Stimulated activated effector memory CD8-positive, alpha-beta T cell treated with anti-CD3 and anti-CD28 coated beads, Interleukin-12 subunit alpha, Interleukin-12 subunit beta, amount 100 ng/mL, for 72 hours (primary cell): ENCODE results near the gene IFI27L1.

ENCODE experiments used
- ATAC-seq: fragments of 150-1000 bp; cut with Tn5 transposase; 2 replicates; pipeline ENCODE4 v1.10.0; 2021
- DNase-seq, 2 donors: peaks; one replicate each; pipeline ENCODE4 v3.0.0; 2021 to 2022; ENCODE audit warnings: low spot score in 2 of 2
- H3K27ac Mint-ChIP-seq: one replicate; pipeline ENCODE4 v1.8.0; 2022; ENCODE audit warnings: mild to moderate bottlenecking, mixed read lengths
- H3K36me3 Mint-ChIP-seq: one replicate; pipeline ENCODE4 v1.8.0; 2022; ENCODE audit warnings: mild to moderate bottlenecking, mixed read lengths
- H3K4me1 Mint-ChIP-seq: one replicate; pipeline ENCODE4 v1.8.0; 2022; ENCODE audit warnings: mixed read lengths
- H3K4me3 Mint-ChIP-seq: one replicate; pipeline ENCODE4 v1.8.0; 2022; ENCODE audit warnings: mild to moderate bottlenecking, mixed read lengths
- H3K9me3 Mint-ChIP-seq: one replicate; pipeline ENCODE4 v1.8.0; 2022; ENCODE audit warnings: mixed read lengths

IFI27L1 gene

GRCh38 chr14:94125659-94126418 is 44.7 kb downstream of the IFI27L1 start:
- Mint-ChIP-seq H3K36me3 (no peaks in the 10 kb centered on the region), H3K4me1 (peaks cover 20% of the 10 kb centered on the region), H3K9me3 (no peaks in the 10 kb centered on the region), H3K4me3 (no peak overlapping the region), H3K27ac (peak overlapping the region; percentile 15)
- DNase-seq (no peak), ATAC-seq (no peak)

- ATAC-seq (no peak), DNase-seq (no peak)
- Mint-ChIP-seq H3K4me3 (no peak overlapping the region), H3K4me1 (peaks cover 20% of the 10 kb centered on the region), H3K27ac (peak overlapping the region; percentile 15), H3K9me3 (no peaks in the 10 kb centered on the region), H3K36me3 (no peaks in the 10 kb centered on the region)
These were observed 45.2 kb downstream of the IFI27L1 start for GRCh38 chr14:94126419-94126677.

- Mint-ChIP-seq H3K27ac (peak overlapping the region; percentile 15), H3K4me3 (no peak overlapping the region)
These were observed 45.7 kb downstream of the IFI27L1 start for GRCh38 chr14:94126800-94127199.

DNA sequence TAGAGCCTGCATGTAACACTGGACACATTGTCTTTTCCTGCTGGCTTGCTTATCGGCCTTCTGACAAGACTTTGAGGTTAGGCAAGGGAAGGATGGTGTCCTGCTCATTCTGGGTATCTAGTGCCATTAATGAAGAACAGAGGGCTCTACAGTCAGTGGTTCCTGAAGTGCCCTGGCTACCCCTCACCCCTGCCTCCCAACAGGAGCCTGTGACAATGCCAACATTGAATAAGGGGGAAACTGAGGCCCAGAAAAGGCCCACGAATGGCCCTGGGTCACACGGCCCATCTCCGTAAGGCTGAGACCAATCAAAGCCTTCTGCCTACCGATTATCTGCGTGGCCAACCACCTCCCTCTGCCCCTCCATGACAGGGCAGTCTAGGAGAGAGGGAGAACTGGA is 46.2 kb downstream of the IFI27L1 start:
- DNase-seq (no peak), ATAC-seq (no peak)
- H3K4me3 Mint-ChIP-seq = no peak overlapping the region
- peak overlapping the region; percentile 58 for H3K27ac Mint-ChIP-seq
- H3K4me1 Mint-ChIP-seq = peaks cover 20% of the 10 kb centered on the region
- H3K36me3 Mint-ChIP-seq = no peaks in the 10 kb centered on the region
- H3K9me3 Mint-ChIP-seq = no peaks in the 10 kb centered on the region

More at GRCh38 chr14:94126800-94127199, 45.7 kb downstream of the IFI27L1 start:
- H3K4me1 Mint-ChIP-seq = peaks cover 20% of the 10 kb centered on the region
- ATAC-seq (no peak), DNase-seq (no peak)
- no peaks in the 10 kb centered on the region for H3K9me3 Mint-ChIP-seq
- no peaks in the 10 kb centered on the region for H3K36me3 Mint-ChIP-seq

GRCh38 chr14:94128216-94128839 is 47.2 kb downstream of the IFI27L1 start:
- no peak for ATAC-seq
- H3K9me3 Mint-ChIP-seq = no peaks in the 10 kb centered on the region

GRCh38 chr14:94129111-94129757 is 48.1 kb downstream of the IFI27L1 start, which contains the start of gene IFI27L2:
Gene IFI27L2, minus strand, starts transcription at chr14:94129604. Its CDS starts 40 bp downstream, at chr14:94129564.
- ATAC-seq (peak; percentile 96), DNase-seq (peak; percentile 30 to 75)
- Mint-ChIP-seq H3K36me3 (no peaks in the 10 kb centered on the region), H3K27ac (peak within 1 kb of the TSS; percentile 91), H3K4me3 (peak within 1 kb of the TSS; percentile 91), H3K4me1 (peaks cover 20% of the 10 kb centered on the region), H3K9me3 (no peaks in the 10 kb centered on the region)

More at GRCh38 chr14:94128216-94128839, 47.2 kb downstream of the IFI27L1 start:
- Mint-ChIP-seq H3K27ac (peak overlapping the region; percentile 91), H3K36me3 (no peaks in the 10 kb centered on the region), H3K4me3 (peak overlapping the region; percentile 91), H3K4me1 (peaks cover 20% of the 10 kb centered on the region)
- DNase-seq = no peak

DNA sequence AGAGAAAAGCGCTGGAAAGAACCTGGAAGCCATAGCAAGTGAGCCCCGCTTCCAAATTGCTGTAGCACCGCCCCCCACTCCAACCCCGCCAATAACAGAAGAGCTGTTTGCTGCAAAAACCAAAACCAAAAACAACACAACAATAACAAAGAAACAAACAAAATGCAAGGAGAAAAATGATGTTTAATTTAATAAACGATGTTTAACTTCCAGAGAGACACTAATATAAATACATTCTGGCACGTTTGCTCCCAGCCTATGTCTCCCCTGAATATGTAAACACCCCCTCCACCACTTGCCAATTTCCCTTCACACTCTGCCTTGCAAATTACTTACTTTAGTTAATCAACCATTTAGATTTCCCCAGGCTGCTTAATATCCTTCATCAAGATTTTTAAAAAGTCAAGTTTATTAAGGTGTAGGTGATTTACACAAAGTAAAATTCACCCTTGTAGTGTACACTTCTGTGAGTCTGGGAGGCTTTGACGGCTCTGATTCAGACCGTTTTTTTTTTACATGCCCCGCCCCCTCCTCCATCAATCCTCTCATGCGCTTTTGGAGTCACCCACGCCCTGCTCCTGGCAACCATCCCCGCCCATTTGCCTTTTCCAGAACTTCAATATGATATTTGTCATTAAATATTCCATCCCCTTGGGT is 48.8 kb downstream of the IFI27L1 start:
- Mint-ChIP-seq H3K27ac (peak overlapping the region; percentile 91), H3K4me3 (peak overlapping the region; percentile 91), H3K36me3 (no peaks in the 10 kb centered on the region), H3K9me3 (no peaks in the 10 kb centered on the region), H3K4me1 (peaks cover 20% of the 10 kb centered on the region)
- DNase-seq = peak in 1 of 2 donors; percentile 64
- ATAC-seq = peak; percentile 47

DNA sequence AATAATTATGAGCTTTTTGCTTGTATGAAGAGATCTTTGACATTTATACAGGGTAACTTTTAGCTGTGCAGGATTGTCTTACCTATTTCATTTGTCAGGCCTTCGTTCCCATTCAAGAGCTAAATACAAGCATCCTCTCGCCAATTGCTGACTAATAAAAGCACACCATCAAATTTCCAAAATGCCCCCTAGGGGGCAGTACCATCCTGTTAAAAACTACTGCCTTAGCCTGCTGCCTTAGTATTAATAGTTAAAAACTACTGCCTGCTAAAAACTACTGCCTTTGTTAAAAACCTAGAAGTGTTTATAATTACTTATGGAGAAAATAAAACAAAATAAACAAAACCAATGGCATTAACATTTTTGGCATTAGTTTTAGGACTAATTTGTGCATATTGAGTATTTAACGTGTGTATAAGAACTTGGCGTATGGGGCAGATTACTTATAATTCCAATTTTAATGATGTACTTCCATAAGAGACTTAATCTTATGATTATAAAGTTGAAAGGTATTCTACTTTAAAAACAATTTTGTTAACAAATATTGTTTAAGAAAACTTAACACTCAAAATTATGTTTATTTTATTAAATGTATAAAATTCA is 51.3 kb downstream of the IFI27L1 start:
- Mint-ChIP-seq H3K27ac (no peak overlapping the region), H3K4me1 (peaks cover 20% of the 10 kb centered on the region)
- peak; percentile 44 for ATAC-seq

DNA sequence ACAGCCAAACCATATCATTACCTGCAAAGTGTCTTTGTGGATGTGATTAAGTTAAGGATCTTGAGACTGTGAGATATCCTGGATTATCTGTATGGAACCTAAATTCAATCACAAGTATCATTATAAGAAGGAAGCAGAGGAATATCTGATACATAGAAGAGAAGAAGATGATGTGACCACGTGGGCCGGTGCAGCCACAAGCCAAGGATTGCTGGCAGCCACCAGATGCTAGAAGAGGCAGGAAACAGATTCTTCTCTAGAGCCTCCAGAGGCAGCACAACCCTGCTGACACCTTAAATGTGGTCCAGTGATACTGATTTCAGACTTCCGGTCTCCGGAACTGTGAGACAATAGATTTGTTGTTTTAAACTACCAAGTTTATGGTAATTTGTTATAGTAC is 54.4 kb downstream of the IFI27L1 start:
- Mint-ChIP-seq H3K36me3 (no peaks in the 10 kb centered on the region), H3K27ac (no peak overlapping the region), H3K4me1 (peaks cover under 1% of the 10 kb centered on the region), H3K4me3 (no peak overlapping the region), H3K9me3 (peaks cover 6% of the 10 kb centered on the region)
- DNase-seq = no peak
- no peak for ATAC-seq

More for the DNA sequence above, 51.3 kb downstream of the IFI27L1 start:
- DNase-seq = peak; percentile 41 to 75
- Mint-ChIP-seq H3K36me3 (no peaks in the 10 kb centered on the region), H3K4me3 (no peak overlapping the region), H3K9me3 (peaks cover 6% of the 10 kb centered on the region)

- ATAC-seq (peak; percentile 93), DNase-seq (peak; percentile 90 to 93)
- Mint-ChIP-seq H3K4me3 (no peak overlapping the region), H3K36me3 (no peaks in the 10 kb centered on the region), H3K4me1 (no peaks in the 10 kb centered on the region), H3K27ac (no peak overlapping the region), H3K9me3 (peaks cover 6% of the 10 kb centered on the region)
These were observed 55.6 kb downstream of the IFI27L1 start for GRCh38 chr14:94136575-94137331.

DNA sequence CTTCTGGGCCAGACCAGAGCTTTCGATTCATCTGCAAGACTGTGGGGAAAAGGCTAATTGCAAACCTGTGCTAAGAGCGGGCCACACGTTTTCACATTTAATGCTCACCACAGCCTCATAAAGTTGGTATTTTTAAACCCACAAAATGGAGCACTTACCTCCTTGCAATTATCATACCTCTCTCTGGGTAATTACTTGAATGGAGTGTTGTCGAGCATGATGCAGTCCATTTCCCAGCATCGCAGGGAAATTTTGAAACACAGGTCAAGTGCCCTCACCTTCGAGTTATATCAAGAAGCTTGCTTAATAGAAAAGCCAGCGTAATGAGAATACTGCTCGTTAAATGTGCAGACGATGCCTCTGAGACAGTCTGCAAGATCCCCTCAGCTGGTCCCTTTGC is 57.1 kb downstream of the IFI27L1 start:
- ATAC-seq = no peak
- H3K4me3 Mint-ChIP-seq = no peak overlapping the region

GRCh38 chr14:94139006-94139405 is 57.9 kb downstream of the IFI27L1 start:
- Mint-ChIP-seq H3K4me3 (no peak overlapping the region), H3K27ac (no peak overlapping the region), H3K36me3 (no peaks in the 10 kb centered on the region), H3K9me3 (peaks cover 6% of the 10 kb centered on the region), H3K4me1 (no peaks in the 10 kb centered on the region)
- ATAC-seq (no peak), DNase-seq (no peak)

More for the DNA sequence above, 57.1 kb downstream of the IFI27L1 start:
- DNase-seq = no peak
- H3K36me3 Mint-ChIP-seq = no peaks in the 10 kb centered on the region
- H3K9me3 Mint-ChIP-seq = peaks cover 6% of the 10 kb centered on the region
- H3K27ac Mint-ChIP-seq = no peak overlapping the region
- H3K4me1 Mint-ChIP-seq = no peaks in the 10 kb centered on the region

GRCh38 chr14:94139421-94139820 is 58.3 kb downstream of the IFI27L1 start:
- H3K4me1 Mint-ChIP-seq = no peaks in the 10 kb centered on the region
- no peaks in the 10 kb centered on the region for H3K36me3 Mint-ChIP-seq
- H3K4me3 Mint-ChIP-seq = no peak overlapping the region
- ATAC-seq (no peak), DNase-seq (no peak)
- H3K9me3 Mint-ChIP-seq = peaks cover 6% of the 10 kb centered on the region
- no peak overlapping the region for H3K27ac Mint-ChIP-seq

DNA sequence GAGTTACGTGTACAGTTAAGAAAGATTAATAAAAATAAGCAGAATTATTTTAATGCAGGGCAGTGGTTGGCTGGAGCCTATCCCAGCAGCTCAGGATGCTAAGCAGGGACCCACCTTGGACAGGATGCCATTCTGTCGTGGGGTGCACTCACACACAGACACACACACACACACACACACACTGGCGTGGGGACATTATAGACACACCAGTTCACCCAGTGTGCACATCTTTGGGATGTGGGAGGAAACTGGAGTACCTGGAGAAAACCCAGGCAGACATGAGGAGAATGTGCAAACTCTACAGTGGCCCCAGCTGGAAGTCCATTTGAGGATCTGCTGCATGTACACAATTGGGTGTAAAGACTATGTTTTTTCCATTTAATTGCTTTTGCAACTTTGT is 61.1 kb downstream of the IFI27L1 start:
- H3K4me1 Mint-ChIP-seq = peaks cover 12% of the 10 kb centered on the region
- H3K9me3 Mint-ChIP-seq = no peaks in the 10 kb centered on the region
- no peak overlapping the region for H3K4me3 Mint-ChIP-seq
- ATAC-seq (no peak), DNase-seq (no peak)
- H3K36me3 Mint-ChIP-seq = no peaks in the 10 kb centered on the region
- H3K27ac Mint-ChIP-seq = no peak overlapping the region
